ENCODE data around the gene MEI4.
"Not testable (repeated sequence)": the region's sequence is repeated elsewhere in the genome, so short reads cannot be mapped to it uniquely, and the experiment has no call there.

The MEI4 gene

GRCh38 chr6:77652739-77653138 is at the start of gene MEI4:
Gene MEI4 (plus strand): TSS chr6:77653039. CDS start chr6:77690672, 37,633 bp downstream.
- no peak for DNase-seq

- DNase-seq: no peak
These were observed 48.4 kb upstream of the MEI4 start for GRCh38 chr6:77604476-77604875.

GRCh38 chr6:77607004-77607403 is 45.8 kb upstream of the MEI4 start:
- no peak for DNase-seq

GRCh38 chr6:77609106-77609505 is 43.7 kb upstream of the MEI4 start:
- no peak for DNase-seq

- no peak for DNase-seq
These were observed 33.7 kb upstream of the MEI4 start for GRCh38 chr6:77619114-77619513.

GRCh38 chr6:77620278-77620882 is 32.5 kb upstream of the MEI4 start:
- DNase-seq: no peak

GRCh38 chr6:77624515-77624914 is 28.3 kb upstream of the MEI4 start:
- no peak for DNase-seq

- no peak for DNase-seq
These were observed 26.4 kb upstream of the MEI4 start for GRCh38 chr6:77626426-77626825.

GRCh38 chr6:77630014-77630413 is 22.8 kb upstream of the MEI4 start:
- no peak for DNase-seq

- DNase-seq: no peak
These were observed 19.4 kb upstream of the MEI4 start for GRCh38 chr6:77633471-77633870.

GRCh38 chr6:77633993-77634715 is 18.7 kb upstream of the MEI4 start:
- DNase-seq: no peak

- no peak for DNase-seq
These were observed 14.6 kb upstream of the MEI4 start for GRCh38 chr6:77638129-77638830.

GRCh38 chr6:77644102-77644705 is 8.6 kb upstream of the MEI4 start:
- DNase-seq: no peak

GRCh38 chr6:77650098-77650663 is 2.7 kb upstream of the MEI4 start:
- DNase-seq: peak; percentile 3 to 12

- DNase-seq: no peak
These were observed 977 bp downstream of the MEI4 start for GRCh38 chr6:77653816-77654215.

GRCh38 chr6:77655035-77655434 is 2.2 kb downstream of the MEI4 start:
- DNase-seq: not testable (repeated sequence)

GRCh38 chr6:77656999-77657764 is 4.3 kb downstream of the MEI4 start:
- DNase-seq: no peak

GRCh38 chr6:77666340-77666739 is 13.5 kb downstream of the MEI4 start:
- DNase-seq: no peak

GRCh38 chr6:77666846-77667245 is 14.0 kb downstream of the MEI4 start:
- no peak for DNase-seq

GRCh38 chr6:77669913-77670312 is 17.1 kb downstream of the MEI4 start:
- DNase-seq: no peak

- no peak for DNase-seq
These were observed 21.4 kb downstream of the MEI4 start for GRCh38 chr6:77674211-77674610.

- no peak for DNase-seq
These were observed 25.2 kb downstream of the MEI4 start for GRCh38 chr6:77678048-77678447.

GRCh38 chr6:77683515-77683914 is 30.7 kb downstream of the MEI4 start:
- DNase-seq: no peak

All from inflammatory macrophage treated with lipopolysaccharide for 1 hour (primary cell).